Parathyroid adenoma (tissue), 2 donors: ENCODE results near the gene SLC38A6.

Experiments used
- H2AFZ ChIP-seq: fragments of 300-600 bp; sonication (generic); one replicate; pipeline ENCODE4 v1.7.0; 2017; ENCODE audit warnings: antibody characterized with exemption, mild to moderate bottlenecking
- H3K27ac ChIP-seq: fragments of 300-600 bp; sonication (generic); one replicate; pipeline ENCODE4 v1.7.0; 2017
- H3K27me3 ChIP-seq: fragments of 300-600 bp; sonication (generic); one replicate; pipeline ENCODE4 v1.7.0; 2017; ENCODE audit warnings: low read length; ENCODE audit not compliant: control insufficient read depth, insufficient read depth
- H3K36me3 ChIP-seq: fragments of 300-600 bp; sonication (generic); one replicate; pipeline ENCODE4 v1.7.0; 2017; ENCODE audit warnings: low read length; ENCODE audit not compliant: control insufficient read depth, insufficient read depth
- H3K4me1 ChIP-seq: fragments of 300-600 bp; sonication (generic); one replicate; pipeline ENCODE4 v1.7.0; 2017; ENCODE audit warnings: control low read depth
- H3K4me2 ChIP-seq: fragments of 300-600 bp; sonication (generic); one replicate; pipeline ENCODE4 v1.7.0; 2017; ENCODE audit warnings: low read length
- H3K4me3 ChIP-seq: fragments of 300-600 bp; sonication (generic); one replicate; pipeline ENCODE4 v1.7.0; 2017; ENCODE audit warnings: low read depth, low read length
- H3K79me2 ChIP-seq: fragments of 300-600 bp; sonication (generic); one replicate; pipeline ENCODE4 v1.7.0; 2017; ENCODE audit warnings: control low read depth
- H3K9ac ChIP-seq: fragments of 300-600 bp; sonication (generic); one replicate; pipeline ENCODE4 v1.7.0; 2017; ENCODE audit warnings: mild to moderate bottlenecking
- H3K9me3 ChIP-seq: fragments of 300-600 bp; sonication (generic); one replicate; pipeline ENCODE4 v1.7.0; 2017; ENCODE audit warnings: low read length; ENCODE audit not compliant: control insufficient read depth
- TF ChIP-seq, protein P1 (sequence below): fragments of 300-600 bp; sonication (generic); IDR thresholded peaks from one replicate; pipeline ENCODE4 v1.7.0; 2017; ENCODE audit warnings: antibody characterized with exemption, mild to moderate bottlenecking
- donor health status: primary hyperparathyroidism.

Gene SLC38A6

DNA sequence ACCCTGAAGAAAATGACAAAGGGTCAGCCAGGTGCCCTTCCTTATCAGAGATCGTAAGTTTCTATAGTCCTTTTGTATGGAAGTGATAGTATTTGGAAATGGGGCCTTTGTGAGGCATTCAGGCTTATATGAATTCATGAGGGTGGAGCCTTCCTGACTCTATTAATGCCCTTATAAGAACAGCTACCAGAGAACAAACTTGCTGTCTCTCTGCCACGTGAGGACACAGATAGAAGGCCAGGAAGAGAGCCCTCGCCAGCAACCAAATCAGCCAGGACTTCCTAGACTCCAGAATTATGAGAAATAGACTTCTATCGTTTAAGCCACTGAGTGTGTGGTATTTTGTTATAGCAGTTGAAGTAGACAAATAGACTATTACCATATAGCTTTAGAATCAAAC, 36.8 kb upstream of the SLC38A6 start:
- peaks cover 9% of the 10 kb centered on the region for H3K4me1 ChIP-seq
- peaks cover 2% of the 10 kb centered on the region for H3K79me2 ChIP-seq
- no peak overlapping the region for H3K4me3 ChIP-seq
- H3K9me3 ChIP-seq: no peaks in the 10 kb centered on the region
- H3K9ac ChIP-seq: no peak overlapping the region
- no peaks in the 10 kb centered on the region for H3K27me3 ChIP-seq
- H2AFZ ChIP-seq: no peak overlapping the region
- TF ChIP-seq, protein P1, sequence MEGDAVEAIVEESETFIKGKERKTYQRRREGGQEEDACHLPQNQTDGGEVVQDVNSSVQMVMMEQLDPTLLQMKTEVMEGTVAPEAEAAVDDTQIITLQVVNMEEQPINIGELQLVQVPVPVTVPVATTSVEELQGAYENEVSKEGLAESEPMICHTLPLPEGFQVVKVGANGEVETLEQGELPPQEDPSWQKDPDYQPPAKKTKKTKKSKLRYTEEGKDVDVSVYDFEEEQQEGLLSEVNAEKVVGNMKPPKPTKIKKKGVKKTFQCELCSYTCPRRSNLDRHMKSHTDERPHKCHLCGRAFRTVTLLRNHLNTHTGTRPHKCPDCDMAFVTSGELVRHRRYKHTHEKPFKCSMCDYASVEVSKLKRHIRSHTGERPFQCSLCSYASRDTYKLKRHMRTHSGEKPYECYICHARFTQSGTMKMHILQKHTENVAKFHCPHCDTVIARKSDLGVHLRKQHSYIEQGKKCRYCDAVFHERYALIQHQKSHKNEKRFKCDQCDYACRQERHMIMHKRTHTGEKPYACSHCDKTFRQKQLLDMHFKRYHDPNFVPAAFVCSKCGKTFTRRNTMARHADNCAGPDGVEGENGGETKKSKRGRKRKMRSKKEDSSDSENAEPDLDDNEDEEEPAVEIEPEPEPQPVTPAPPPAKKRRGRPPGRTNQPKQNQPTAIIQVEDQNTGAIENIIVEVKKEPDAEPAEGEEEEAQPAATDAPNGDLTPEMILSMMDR: no peak
- no peaks in the 10 kb centered on the region for H3K36me3 ChIP-seq
- no peak overlapping the region for H3K27ac ChIP-seq
- no peak overlapping the region for H3K4me2 ChIP-seq

GRCh38 chr14:60945984-60946383, 35.1 kb upstream of the SLC38A6 start:
- H3K4me2 ChIP-seq: no peak overlapping the region
- TF ChIP-seq, protein P1: no peak
- H2AFZ ChIP-seq: no peak overlapping the region
- no peak overlapping the region for H3K4me3 ChIP-seq
- H3K9ac ChIP-seq: no peak overlapping the region
- no peaks in the 10 kb centered on the region for H3K9me3 ChIP-seq
- peaks cover 9% of the 10 kb centered on the region for H3K4me1 ChIP-seq
- no peaks in the 10 kb centered on the region for H3K36me3 ChIP-seq
- no peaks in the 10 kb centered on the region for H3K27me3 ChIP-seq
- peaks cover 5% of the 10 kb centered on the region for H3K79me2 ChIP-seq
- H3K27ac ChIP-seq: no peak overlapping the region

DNA sequence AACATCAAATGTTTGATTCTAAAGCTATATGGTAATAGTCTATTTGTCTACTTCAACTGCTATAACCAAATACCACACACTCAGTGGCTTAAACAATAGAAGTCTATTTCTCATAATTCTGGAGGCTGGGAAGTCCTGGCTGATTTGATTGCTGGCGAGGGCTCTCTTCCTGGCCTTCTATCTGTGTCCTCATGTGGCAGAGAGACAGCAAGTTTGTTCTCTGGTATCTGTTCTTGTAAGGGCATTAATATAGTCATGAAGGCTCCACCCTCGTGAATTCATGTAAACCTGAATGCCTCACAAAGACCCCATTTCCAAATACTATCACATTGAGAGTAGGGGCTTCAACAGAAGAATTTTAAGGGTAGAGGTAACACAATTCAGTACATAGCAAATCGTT, 34.3 kb upstream of the SLC38A6 start:
- no peaks in the 10 kb centered on the region for H3K9me3 ChIP-seq
- H3K9ac ChIP-seq: no peak overlapping the region
- H3K4me3 ChIP-seq: no peak overlapping the region
- no peaks in the 10 kb centered on the region for H3K27me3 ChIP-seq
- H3K4me1 ChIP-seq: peaks cover 9% of the 10 kb centered on the region
- no peak overlapping the region for H3K27ac ChIP-seq
- no peak overlapping the region for H3K4me2 ChIP-seq
- H2AFZ ChIP-seq: no peak overlapping the region
- H3K36me3 ChIP-seq: no peaks in the 10 kb centered on the region
- TF ChIP-seq, protein P1: no peak
- peaks cover 5% of the 10 kb centered on the region for H3K79me2 ChIP-seq

- H3K36me3 ChIP-seq: no peaks in the 10 kb centered on the region
- TF ChIP-seq, protein P1: no peak
- H3K27ac ChIP-seq: no peak overlapping the region
These were observed 29.1 kb upstream of the SLC38A6 start for GRCh38 chr14:60951776-60952435.

DNA sequence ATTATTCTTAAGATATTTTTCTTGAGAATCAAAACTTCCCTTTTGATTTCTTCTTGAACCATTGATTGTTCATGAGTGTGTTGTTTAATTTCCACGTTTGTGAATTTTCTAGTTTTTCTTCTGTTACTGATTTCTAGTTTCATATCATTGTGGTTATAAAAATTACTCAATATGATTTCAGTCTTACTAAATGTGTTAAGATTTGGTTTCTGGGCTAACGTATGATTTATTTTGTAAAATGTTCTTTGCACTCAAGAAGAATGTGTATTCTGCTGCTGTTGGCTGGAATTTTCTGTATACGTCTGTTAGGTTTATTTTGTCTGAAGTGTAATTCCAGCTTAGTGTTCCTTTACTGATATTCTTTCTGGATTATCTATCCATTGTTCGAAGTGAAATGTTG, 24.8 kb upstream of the SLC38A6 start:
- Histone ChIP-seq H3K4me1 (no peaks in the 10 kb centered on the region), H3K79me2 (peaks cover 33% of the 10 kb centered on the region), H3K36me3 (no peaks in the 10 kb centered on the region), H3K4me2 (no peak overlapping the region), H3K9me3 (peaks cover 3% of the 10 kb centered on the region), H3K27me3 (no peaks in the 10 kb centered on the region), H3K4me3 (no peak overlapping the region), H3K27ac (no peak overlapping the region), H3K9ac (no peak overlapping the region), H2AFZ (no peak overlapping the region)
- TF ChIP-seq, protein P1: no peak

More at GRCh38 chr14:60951776-60952435, 29.1 kb upstream of the SLC38A6 start:
- Histone ChIP-seq H3K9me3 (peaks cover 3% of the 10 kb centered on the region), H3K79me2 (peaks cover 18% of the 10 kb centered on the region), H3K9ac (no peak overlapping the region), H3K4me2 (no peak overlapping the region), H3K27me3 (no peaks in the 10 kb centered on the region), H3K4me1 (no peaks in the 10 kb centered on the region), H2AFZ (no peak overlapping the region), H3K4me3 (no peak overlapping the region)
